ENCODE data around the gene LRRC4C. TPM values are rescaled to one million over a fixed set of nuclear protein-coding genes. Genes with fewer than 3 reads are reported as not detected.
"Not testable (repeated sequence)": the region's sequence is repeated elsewhere in the genome, so short reads cannot be mapped to it uniquely, and the experiment has no call there.

The LRRC4C gene
- total RNA-seq, 1 experiment from 2014 or later, result not detected

- in situ Hi-C loops (cut with HindIII; ENCODE audit: low pct_unique_long_range_greater_than_20kb, low sequenced_read_pairs), result no loop called here
- DNase-seq (ENCODE audit: low read depth, low spot score), result no peak
These were observed 861.8 kb downstream of the LRRC4C start for GRCh38 chr11:40597546-40598113.

GRCh38 chr11:40573254-40573891, 886.1 kb downstream of the LRRC4C start:
- no peak for DNase-seq (ENCODE audit: low read depth, low spot score)
- in situ Hi-C loops (cut with HindIII; ENCODE audit: low pct_unique_long_range_greater_than_20kb, low sequenced_read_pairs), result no loop called here

GRCh38 chr11:40569947-40570531, 889.4 kb downstream of the LRRC4C start:
- in situ Hi-C loops (cut with HindIII; ENCODE audit: low pct_unique_long_range_greater_than_20kb, low sequenced_read_pairs), result no loop called here
- no peak for DNase-seq (ENCODE audit: low read depth, low spot score)

- in situ Hi-C loops (cut with HindIII; ENCODE audit: low pct_unique_long_range_greater_than_20kb, low sequenced_read_pairs), result no loop called here
These were observed 892.1 kb downstream of the LRRC4C start for GRCh38 chr11:40567392-40567791.

GRCh38 chr11:40544162-40544561, 915.3 kb downstream of the LRRC4C start:
- in situ Hi-C loops (cut with HindIII; ENCODE audit: low pct_unique_long_range_greater_than_20kb, low sequenced_read_pairs), result no loop called here
- DNase-seq (ENCODE audit: low read depth, low spot score), result no peak

More at GRCh38 chr11:40567392-40567791, 892.1 kb downstream of the LRRC4C start:
- DNase-seq (ENCODE audit: low read depth, low spot score), result no peak

GRCh38 chr11:40542821-40543220, 916.6 kb downstream of the LRRC4C start:
- in situ Hi-C loops (cut with HindIII; ENCODE audit: low pct_unique_long_range_greater_than_20kb, low sequenced_read_pairs), result no loop called here
- no peak for DNase-seq (ENCODE audit: low read depth, low spot score)

GRCh38 chr11:40537734-40538133, 921.7 kb downstream of the LRRC4C start:
- in situ Hi-C loops (cut with HindIII; ENCODE audit: low pct_unique_long_range_greater_than_20kb, low sequenced_read_pairs), result no loop called here
- no peak for DNase-seq (ENCODE audit: low read depth, low spot score)

GRCh38 chr11:40522080-40522479, 937.4 kb downstream of the LRRC4C start:
- in situ Hi-C loops (cut with HindIII; ENCODE audit: low pct_unique_long_range_greater_than_20kb, low sequenced_read_pairs); DNase-seq (ENCODE audit: low read depth, low spot score): not testable (repeated sequence)

GRCh38 chr11:40517122-40517521, 942.3 kb downstream of the LRRC4C start:
- in situ Hi-C loops (cut with HindIII; ENCODE audit: low pct_unique_long_range_greater_than_20kb, low sequenced_read_pairs), result no loop called here
- DNase-seq (ENCODE audit: low read depth, low spot score), result no peak

- no peak for DNase-seq (ENCODE audit: low read depth, low spot score)
- in situ Hi-C loops (cut with HindIII; ENCODE audit: low pct_unique_long_range_greater_than_20kb, low sequenced_read_pairs), result no loop called here
These were observed 945.3 kb downstream of the LRRC4C start for GRCh38 chr11:40514124-40514523.

GRCh38 chr11:40513281-40513680, 946.2 kb downstream of the LRRC4C start:
- in situ Hi-C loops (cut with HindIII; ENCODE audit: low pct_unique_long_range_greater_than_20kb, low sequenced_read_pairs), result no loop called here
- DNase-seq (ENCODE audit: low read depth, low spot score), result no peak

GRCh38 chr11:40508303-40508702, 951.1 kb downstream of the LRRC4C start:
- DNase-seq (ENCODE audit: low read depth, low spot score), result no peak
- in situ Hi-C loops (cut with HindIII; ENCODE audit: low pct_unique_long_range_greater_than_20kb, low sequenced_read_pairs), result no loop called here

- DNase-seq (ENCODE audit: low read depth, low spot score), result no peak
- in situ Hi-C loops (cut with HindIII; ENCODE audit: low pct_unique_long_range_greater_than_20kb, low sequenced_read_pairs), result no loop called here
These were observed 953.2 kb downstream of the LRRC4C start for GRCh38 chr11:40506226-40506625.

- in situ Hi-C loops (cut with HindIII; ENCODE audit: low pct_unique_long_range_greater_than_20kb, low sequenced_read_pairs), result no loop called here
- no peak for DNase-seq (ENCODE audit: low read depth, low spot score)
These were observed 968.1 kb downstream of the LRRC4C start for GRCh38 chr11:40491341-40491740.

- in situ Hi-C loops (cut with HindIII; ENCODE audit: low pct_unique_long_range_greater_than_20kb, low sequenced_read_pairs), result no loop called here
These were observed 991.7 kb downstream of the LRRC4C start for GRCh38 chr11:40467771-40468170.

GRCh38 chr11:40445391-40445790, 1014.1 kb downstream of the LRRC4C start:
- in situ Hi-C loops (cut with HindIII; ENCODE audit: low pct_unique_long_range_greater_than_20kb, low sequenced_read_pairs), result no loop called here
- no peak for DNase-seq (ENCODE audit: low read depth, low spot score)

More at GRCh38 chr11:40467771-40468170, 991.7 kb downstream of the LRRC4C start:
- DNase-seq (ENCODE audit: low read depth, low spot score), result no peak

- in situ Hi-C loops (cut with HindIII; ENCODE audit: low pct_unique_long_range_greater_than_20kb, low sequenced_read_pairs), result no loop called here
- no peak for DNase-seq (ENCODE audit: low read depth, low spot score)
These were observed 1015.3 kb downstream of the LRRC4C start for GRCh38 chr11:40444151-40444550.

- no peak for DNase-seq (ENCODE audit: low read depth, low spot score)
- in situ Hi-C loops (cut with HindIII; ENCODE audit: low pct_unique_long_range_greater_than_20kb, low sequenced_read_pairs), result no loop called here
These were observed 1024.1 kb downstream of the LRRC4C start for GRCh38 chr11:40435344-40435743.

GRCh38 chr11:40434926-40435325, 1024.5 kb downstream of the LRRC4C start:
- in situ Hi-C loops (cut with HindIII; ENCODE audit: low pct_unique_long_range_greater_than_20kb, low sequenced_read_pairs), result no loop called here
- DNase-seq (ENCODE audit: low read depth, low spot score), result no peak

All from SK-MEL-5 (cell line).